K562 (cell line): ENCODE measurements around the gene STUB1. TPM values are rescaled to one million over a fixed set of nuclear protein-coding genes. Genes with fewer than 3 reads are reported as not detected.
A peak's percentile ranks its signal among the peaks of the same experiment; 100 is the strongest.

ENCODE experiments used
- DEAF1 ChIP-seq: fragments of 450-650 bp; formaldehyde crosslinking; IDR thresholded peaks from 2 replicates; pipeline ENCODE4 v1.4.0; 2020; ENCODE audit warnings: mild to moderate bottlenecking, moderate library complexity
- E2F3 ChIP-seq: fragments of 250-450 bp; sonication (Bioruptor Pico); IDR thresholded peaks from 2 replicates; pipeline ENCODE4 v1.4.0; 2020; ENCODE audit warnings: mild to moderate bottlenecking
- E2F6 ChIP-seq, 2 experiments: IDR thresholded peaks; 2 replicates each; pipeline ENCODE4 v1.6.1; 2011; ENCODE audit warnings: borderline replicate concordance in 1 of 2, control low read depth in 1 of 2, low read depth in 1 of 2, low read length in 1 of 2, mild to moderate bottlenecking in 1 of 2, mixed read lengths in 1 of 2, moderate library complexity in 1 of 2; ENCODE audit not compliant: insufficient read depth in 1 of 2, insufficient read length in 1 of 2, poor library complexity in 1 of 2, severe bottlenecking in 1 of 2; ENCODE audit errors: extremely low read depth in 1 of 2
- ERF ChIP-seq: fragments of 450-650 bp; formaldehyde crosslinking; IDR thresholded peaks from 2 replicates; pipeline ENCODE4 v1.4.0; 2020; ENCODE audit warnings: mild to moderate bottlenecking, mixed read lengths
- GTF3C2 ChIP-seq: IDR thresholded peaks from 3 replicates; pipeline ENCODE4 v1.6.1; 2011; ENCODE audit warnings: borderline replicate concordance, mild to moderate bottlenecking, moderate library complexity; ENCODE audit not compliant: insufficient read length; ENCODE audit errors: extremely low read depth
- MEIS2 ChIP-seq: fragments of 450-650 bp; IDR thresholded peaks from 2 replicates; pipeline ENCODE4 v1.6.1; 2014; ENCODE audit warnings: mild to moderate bottlenecking; ENCODE audit not compliant: partially characterized antibody
- NRF1 ChIP-seq, 2 experiments: fragments of 450-650 bp; IDR thresholded peaks in 1 of 2; conservative IDR thresholded peaks in 1 of 2; 2 replicates each; pipeline ENCODE4 v1.6.1; 2014; ENCODE audit warnings: mild to moderate bottlenecking in 2 of 2
- RUNX1 ChIP-seq: sonication (generic); IDR thresholded peaks from 2 replicates; pipeline ENCODE4 v1.6.1; 2016; ENCODE audit warnings: antibody characterized with exemption, low read depth
- ZBTB40 ChIP-seq, 2 experiments: fragments of 450-650 bp in 1 of 2; sonication (generic) in 1 of 2; formaldehyde crosslinking in 1 of 2; IDR thresholded peaks; 2 replicates each; pipeline versions ENCODE4 v1.7.1 to v1.9.0; 2016 to 2022; ENCODE audit warnings: inconsistent platforms in 1 of 2, mild to moderate bottlenecking in 1 of 2, missing genetic modification reagents in 1 of 2
- ZNF23 ChIP-seq: fragments of 250-450 bp; sonication (Bioruptor Pico); IDR thresholded peaks from 2 replicates; pipeline ENCODE4 v1.4.0; 2020; ENCODE audit warnings: mild to moderate bottlenecking
- polyA plus RNA-seq, 8 experiments: library from polyadenylated mRNA; depleted of rRNA in 4 of 8; stranded (reverse) in 5 of 8; unstranded in 3 of 8; fragments of >200 nt; fragmentation: Nextera tagmentation in 2 of 8; fragmentation: Illumina TruSeq in 1 of 8; extraction: Ambion mirVana in 2 of 8; extraction: Trizol in 1 of 8; gene quantifications; 2 replicates each; pipeline versions ENCODE4 v1.2.1 to v1.2.3, GENCODE V29; 2011 to 2014; ENCODE audit warnings: inconsistent platforms in 1 of 8, missing spikeins in 1 of 8
- total RNA-seq, 7 experiments: library from RNA; depleted of rRNA in 6 of 7; stranded (reverse); fragments of >200 nt in 6 of 7; fragmentation: Illumina TruSeq in 2 of 7; extraction: Trizol in 2 of 7; gene quantifications; 2 replicates each; pipeline versions ENCODE4 v1.2.1 to v1.2.3, GENCODE V29; 2011 to 2021; ENCODE audit warnings: low replicate concordance in 1 of 7

STUB1 gene
- total and polyA plus RNA-seq, 9 of the 15 experiments (the other 6 are each of a cell fraction or from before 2014, with no cell fraction given), result 10.6 to 251 (median 152) TPM

GRCh38 chr16:641326-642188 lies 38.7 kb upstream of the STUB1 start, which contains the start of gene MCRIP2 (continued):
- TF ChIP-seq GTF3C2, result no peak
- no peak for TF ChIP-seq ERF (CRISPR knock-in tag)
- TF ChIP-seq NRF1 (conservative IDR thresholded peaks at IDR 0.05 in 1 of 2, IDR thresholded peaks at IDR 0.05 in 1 of 2), result peak; percentile 85 to 86
- no peak for TF ChIP-seq E2F3 (CRISPR knock-in tag)
- TF ChIP-seq MEIS2, result peak; percentile 34
- no peak for TF ChIP-seq DEAF1 (CRISPR knock-in tag)
- peak; percentile 53 for TF ChIP-seq ZBTB40 (IDR thresholded peaks at IDR 0.05)
- no peak for TF ChIP-seq ZBTB40 (CRISPR knock-in tag; IDR thresholded peaks at IDR 0.05)
- no peak for TF ChIP-seq RUNX1
- peak; percentile 59 to 82 for TF ChIP-seq E2F6 (IDR thresholded peaks at IDR 0.05; ENCODE audit: borderline replicate concordance in 1 of 2, extremely low read depth in 1 of 2, insufficient read depth in 1 of 2, insufficient read length in 1 of 2, low read depth in 1 of 2, low read length in 1 of 2, poor library complexity in 1 of 2, severe bottlenecking in 1 of 2)
- TF ChIP-seq ZNF23, result no peak
